ENCODE results near the gene VPS37C.

Gene VPS37C

DNA sequence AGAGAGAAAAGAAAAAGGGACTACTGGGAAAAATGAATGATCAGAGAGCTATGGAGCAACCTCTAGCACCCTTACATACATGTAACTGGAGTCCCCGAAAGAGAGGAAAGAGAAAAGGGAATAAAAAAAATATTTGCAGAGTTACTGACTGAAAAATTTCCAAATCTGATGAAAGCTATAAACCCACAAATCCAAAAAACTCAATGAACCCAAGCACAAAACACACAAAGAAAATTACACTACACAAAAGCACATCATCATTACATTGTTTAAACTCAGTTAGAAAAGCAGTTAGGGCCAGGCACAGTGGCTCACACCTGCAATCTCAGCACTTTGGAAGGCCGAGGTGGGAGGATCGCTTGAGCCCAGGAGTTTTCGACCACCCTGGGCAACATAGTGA, 6.7 kb downstream of the VPS37C start:
- DNase-seq (ENCODE audit: low read depth in 2 of 2) = no peak

DNA sequence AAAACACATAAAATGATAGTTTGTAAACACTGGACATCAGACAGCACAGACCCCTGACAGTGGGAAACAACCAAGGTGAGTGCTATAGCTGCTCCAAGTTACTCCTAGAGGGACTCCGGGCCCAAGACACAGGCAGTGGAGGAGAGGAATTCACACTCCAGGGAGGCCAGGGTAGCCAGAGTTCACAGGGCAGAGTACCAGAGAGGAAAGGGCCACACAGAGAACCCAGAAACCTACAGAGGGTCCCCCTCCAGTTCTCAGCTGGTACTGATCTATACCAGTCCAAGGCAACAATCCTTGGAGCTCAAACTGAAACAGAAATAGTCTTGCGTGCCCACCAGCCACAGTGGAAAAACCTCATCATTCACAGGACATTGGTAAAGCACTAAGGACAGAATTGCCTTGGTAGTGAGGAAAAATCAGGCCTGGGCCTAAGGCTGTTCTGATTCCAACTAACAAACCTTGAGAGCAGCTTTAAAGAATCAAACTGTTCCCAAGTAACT, 7.6 kb downstream of the VPS37C start:
- no peak for DNase-seq (ENCODE audit: low read depth in 2 of 2)

DNA sequence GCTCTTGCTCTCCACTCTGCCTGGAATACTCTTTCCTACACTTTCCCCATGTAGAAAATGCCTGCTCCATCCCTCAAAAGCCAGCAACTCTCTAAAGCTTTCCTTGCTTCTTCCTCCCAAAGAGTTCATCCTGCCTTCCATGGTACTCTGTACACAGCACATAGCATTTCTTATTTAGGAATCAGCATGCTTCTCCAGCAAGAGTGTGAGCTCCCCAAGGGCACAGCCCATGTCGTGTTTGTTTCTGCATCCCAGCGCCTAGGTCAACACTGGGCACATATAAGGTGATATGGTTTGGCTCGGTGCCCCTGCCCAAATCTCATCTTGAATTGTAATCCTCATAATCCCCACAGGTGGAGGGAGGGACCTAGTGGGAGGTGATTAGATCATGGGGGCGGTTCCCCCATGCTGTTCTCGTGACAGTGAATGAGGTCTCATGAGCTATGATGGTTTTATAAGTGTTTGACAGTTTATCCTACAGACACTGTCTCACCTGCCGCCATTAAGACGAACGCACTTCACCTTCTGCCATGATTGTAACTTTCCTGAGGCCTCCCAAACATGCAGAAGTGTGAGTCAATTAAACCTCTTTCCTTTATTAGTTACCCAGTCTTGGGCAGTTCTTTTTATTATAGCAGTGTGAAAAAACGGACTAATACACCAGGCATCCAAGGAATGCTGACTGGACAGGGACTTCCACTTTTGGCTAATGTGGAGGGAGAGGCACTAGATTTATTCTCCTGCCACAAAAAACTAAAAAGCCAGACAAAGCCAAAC, 8.2 kb downstream of the VPS37C start:
- DNase-seq (ENCODE audit: low read depth in 2 of 2) = no peak

DNA sequence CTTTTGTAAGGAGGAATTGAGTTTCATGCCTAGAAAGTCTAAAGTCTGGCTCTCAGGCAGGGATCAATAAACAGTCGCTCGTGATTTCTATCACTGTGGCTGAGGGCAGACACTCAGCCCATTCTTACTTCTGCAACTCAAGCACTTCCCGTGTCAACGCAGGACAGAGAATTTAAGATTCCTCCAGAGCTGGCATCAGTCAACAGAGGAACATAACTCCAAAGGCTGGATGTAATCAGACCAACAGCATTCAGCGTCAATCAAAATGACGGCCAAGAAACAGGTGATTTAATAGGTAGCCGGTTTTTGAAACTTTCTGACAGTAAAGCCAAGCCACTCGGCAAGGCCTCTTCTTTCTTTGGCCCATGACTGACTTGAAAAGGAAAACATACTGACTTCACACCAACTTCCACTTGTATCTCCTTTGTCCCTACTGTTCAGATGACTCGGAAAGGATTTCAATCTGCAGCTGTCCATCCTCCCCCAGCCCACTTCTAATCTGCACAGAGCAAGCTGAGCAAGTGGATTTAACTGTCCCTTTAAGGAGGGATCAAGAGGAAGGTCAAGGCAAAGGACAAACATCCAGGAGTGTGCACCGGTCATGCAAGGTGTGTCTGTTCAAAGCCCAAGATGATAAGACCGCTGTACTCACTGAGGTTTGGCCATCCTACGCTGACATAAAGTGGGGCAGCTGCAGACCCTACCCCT, 9.5 kb downstream of the VPS37C start:
- DNase-seq (ENCODE audit: low read depth in 2 of 2) = no peak

GRCh38 chr11:61150706-61151544, 10.3 kb downstream of the VPS37C start:
- DNase-seq (ENCODE audit: low read depth in 2 of 2) = no peak

DNA sequence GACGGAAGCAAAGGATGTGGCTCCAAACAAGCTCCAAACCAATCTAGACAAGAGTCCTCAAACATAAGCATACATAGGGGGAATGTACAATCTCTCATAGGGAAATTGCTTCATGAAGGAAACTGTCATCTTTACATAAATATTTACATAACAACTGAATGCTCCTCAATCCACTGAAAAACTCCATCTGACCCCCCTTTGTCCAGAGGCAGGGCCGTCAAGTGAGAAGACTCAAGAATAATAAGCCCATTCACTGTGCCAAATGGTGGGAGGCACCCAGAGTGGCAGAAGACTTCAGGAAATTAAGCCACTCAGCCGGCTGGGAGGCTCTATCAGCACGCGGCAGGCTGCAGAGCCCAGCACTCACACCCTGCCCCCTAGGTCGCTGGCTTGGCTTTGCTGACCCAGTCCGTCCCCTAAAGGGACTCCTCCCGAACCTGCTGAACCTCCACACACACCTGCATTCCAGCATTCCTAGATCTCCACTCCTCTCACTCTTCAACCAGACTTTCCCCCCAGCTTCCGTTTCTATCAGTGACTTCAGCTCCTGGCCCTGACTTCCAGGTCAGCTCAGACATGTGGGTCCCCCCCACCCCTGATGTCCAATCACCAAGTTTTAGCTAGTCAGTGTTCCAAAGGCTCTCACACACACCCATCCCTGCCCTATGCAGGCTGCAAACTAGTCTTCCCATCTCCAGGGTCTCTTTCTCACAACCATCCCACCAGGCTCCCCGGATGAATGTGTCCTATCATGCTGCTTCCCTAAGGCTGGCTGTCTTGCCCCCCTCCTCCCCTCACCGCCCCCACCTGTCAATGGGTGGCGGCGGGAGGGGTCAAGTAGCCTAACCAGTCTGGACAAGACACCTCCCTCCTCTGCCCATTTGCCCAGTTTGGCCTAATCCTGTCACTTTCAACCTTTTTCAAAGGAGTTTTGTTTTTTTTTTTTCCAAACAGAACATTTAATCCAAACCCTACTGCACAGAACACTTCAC, 11.3 kb downstream of the VPS37C start:
- DNase-seq (ENCODE audit: low read depth in 2 of 2) = no peak

GRCh38 chr11:61147791-61148620, 13.2 kb downstream of the VPS37C start:
- DNase-seq (ENCODE audit: low read depth in 2 of 2) = no peak

DNA sequence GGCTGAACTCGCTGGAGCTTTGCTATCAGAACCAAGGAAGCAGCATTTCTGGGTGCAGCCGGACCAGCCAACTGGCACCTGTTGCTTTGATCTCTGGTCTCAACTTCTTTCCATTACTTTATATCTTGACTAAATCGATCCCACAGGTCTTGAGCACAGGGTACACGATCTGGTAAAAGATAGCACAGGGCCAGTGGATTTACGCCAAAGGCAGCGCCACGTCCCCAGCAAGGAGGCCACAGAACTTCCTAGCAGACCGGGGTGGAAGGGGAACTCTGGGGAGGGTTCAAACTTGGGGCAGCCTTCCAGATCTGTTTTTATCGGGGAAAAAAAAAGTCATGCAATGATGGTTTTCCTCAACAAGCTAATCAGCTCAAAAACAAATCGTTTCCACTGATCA, 14.0 kb downstream of the VPS37C start:
- DNase-seq (ENCODE audit: low read depth in 2 of 2) = no peak

GRCh38 chr11:61146416-61146815, 14.8 kb downstream of the VPS37C start:
- DNase-seq (ENCODE audit: low read depth in 2 of 2) = no peak

- no peak for DNase-seq (ENCODE audit: low read depth in 2 of 2)
Observed at GRCh38 chr11:61145228-61146005, 15.8 kb downstream of the VPS37C start.

GRCh38 chr11:61144511-61145179, 16.6 kb downstream of the VPS37C start:
- no peak for DNase-seq (ENCODE audit: low read depth in 2 of 2)

DNA sequence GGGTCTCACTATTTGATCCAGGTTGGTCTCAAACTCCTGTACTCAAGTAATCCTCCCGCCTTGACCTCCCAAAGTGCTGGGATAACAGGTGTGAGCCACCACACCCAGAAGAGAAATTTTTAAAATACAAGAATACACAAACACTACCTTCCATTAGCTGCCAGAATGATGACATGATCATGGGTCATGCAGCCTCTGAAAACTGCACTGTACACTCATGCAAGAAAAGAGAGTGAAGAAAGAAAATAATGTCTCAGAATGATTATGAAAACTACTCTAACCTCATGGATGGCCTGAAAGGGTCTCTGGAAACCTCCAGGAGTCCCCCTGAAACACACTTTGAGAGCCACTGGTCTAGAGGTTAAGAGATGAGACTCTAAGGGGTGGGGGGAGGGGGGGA, 18.8 kb downstream of the VPS37C start:
- no peak for DNase-seq (ENCODE audit: low read depth in 2 of 2)

DNA sequence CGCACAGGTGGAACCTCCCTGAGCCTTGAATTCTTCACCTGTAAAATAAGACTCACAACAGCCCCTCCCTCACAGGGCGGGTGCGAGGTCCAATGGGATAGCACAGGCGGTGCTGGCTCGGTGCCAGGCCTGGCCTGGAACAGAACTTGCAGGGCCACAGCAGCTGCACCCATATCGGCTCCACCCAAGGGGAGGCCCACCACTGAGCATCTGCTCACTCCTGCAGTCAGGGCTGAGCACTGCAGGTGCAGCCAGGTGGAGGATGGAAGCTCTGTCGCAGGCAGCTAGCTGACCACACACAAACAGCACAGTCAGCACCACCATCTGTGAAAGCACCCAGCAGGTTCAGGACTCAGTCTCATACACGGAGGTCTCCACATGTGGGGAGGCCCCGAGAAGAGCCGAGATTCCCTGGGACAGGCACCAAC, 19.6 kb downstream of the VPS37C start:
- no peak for DNase-seq (ENCODE audit: low read depth in 2 of 2)

GRCh38 chr11:61140416-61140815, 20.8 kb downstream of the VPS37C start:
- no peak for DNase-seq (ENCODE audit: low read depth in 2 of 2)

DNA sequence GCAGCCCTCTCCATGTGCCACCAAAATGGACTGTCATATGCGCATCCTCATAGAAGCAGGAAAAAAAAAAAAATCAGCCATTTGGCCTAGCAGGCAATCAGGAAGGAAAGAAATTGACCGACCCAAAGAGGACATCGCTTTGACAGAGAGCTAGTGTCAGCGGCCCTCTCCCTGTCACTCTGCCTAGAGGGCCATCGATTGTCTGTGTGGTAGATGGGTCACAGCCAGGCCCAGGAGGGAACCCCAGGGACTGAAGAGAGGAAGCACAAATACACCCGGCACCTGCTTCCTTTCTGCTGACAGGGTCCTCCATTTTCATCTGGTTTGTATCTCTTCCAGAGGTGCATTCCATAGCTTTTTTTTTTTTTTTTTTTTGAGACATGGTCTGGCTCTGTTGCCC, 21.8 kb downstream of the VPS37C start:
- DNase-seq (ENCODE audit: low read depth in 2 of 2) = no peak

DNA sequence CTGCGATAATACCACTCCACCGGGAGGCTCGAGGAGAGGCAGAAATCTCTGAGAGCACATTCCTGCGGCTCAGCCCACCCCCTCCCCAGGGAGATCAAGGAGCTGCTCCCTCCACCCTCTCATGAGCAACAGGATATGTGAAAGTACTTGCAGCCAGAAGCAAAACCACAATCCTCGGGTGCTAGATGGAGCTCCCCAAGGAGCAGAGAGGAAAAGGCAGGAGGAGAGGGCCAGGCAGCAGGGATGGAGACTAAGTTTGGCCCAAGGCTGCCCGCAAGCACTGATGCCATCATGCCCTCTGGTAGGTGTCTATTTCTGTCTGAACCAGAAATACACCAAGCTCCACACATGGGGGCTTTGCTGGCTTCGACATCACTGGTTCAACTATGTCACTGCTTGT, 22.3 kb downstream of the VPS37C start:
- no peak for DNase-seq (ENCODE audit: low read depth in 2 of 2)

GRCh38 chr11:61134801-61135257, 26.4 kb downstream of the VPS37C start:
- no peak for DNase-seq (ENCODE audit: low read depth in 2 of 2)

- no peak for DNase-seq (ENCODE audit: low read depth in 2 of 2)
Observed at GRCh38 chr11:61133956-61134662, 27.1 kb downstream of the VPS37C start.

All from stimulated activated CD8-positive, alpha-beta memory T cell treated with anti-CD3 and anti-CD28 coated beads, Interleukin-15, amount 100 ng/mL, for 4 hours (primary cell).